RKO (cell line): ENCODE measurements around the gene NPFFR2.
A peak's percentile ranks its signal among the peaks of the same experiment; 100 is the strongest.
"Not testable (repeated sequence)": the region's sequence is repeated elsewhere in the genome, so short reads cannot be mapped to it uniquely, and the experiment has no call there.

Experiments
- DNase-seq: peaks from one replicate; pipeline ENCODE4 v3.0.0-alpha.2; 2016; ENCODE audit warnings: low spot score

Gene NPFFR2

DNA sequence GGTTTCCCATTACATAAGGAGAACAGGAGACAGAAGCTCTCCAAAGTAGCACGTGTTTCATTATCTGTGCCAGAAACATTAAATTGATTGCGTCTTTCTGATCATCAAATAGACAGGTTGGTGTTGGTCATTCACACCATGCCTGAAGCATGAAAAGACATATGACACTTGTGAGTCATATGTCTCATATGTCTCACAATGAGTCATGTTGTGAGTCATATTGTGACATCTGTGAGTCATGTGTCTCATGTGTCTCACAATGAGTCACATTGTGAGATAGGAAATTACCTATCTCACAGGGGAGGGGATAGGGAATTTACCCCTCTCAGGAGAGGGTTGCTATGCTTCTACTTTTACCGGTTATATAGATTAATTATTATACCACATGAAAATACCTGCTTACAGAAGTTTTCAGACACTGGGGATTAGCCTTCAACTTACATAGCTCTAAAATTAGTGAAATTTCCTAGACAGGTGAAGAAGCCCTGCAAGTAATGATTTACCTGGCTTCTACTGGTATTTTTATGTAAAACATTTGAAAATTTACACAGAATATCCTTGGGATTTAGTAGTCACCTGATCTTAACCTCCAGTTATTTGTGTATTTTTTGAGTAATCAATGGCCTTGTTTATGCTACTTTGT lies 80.8 kb downstream of the NPFFR2 start:
- peak; percentile 79 for DNase-seq

DNA sequence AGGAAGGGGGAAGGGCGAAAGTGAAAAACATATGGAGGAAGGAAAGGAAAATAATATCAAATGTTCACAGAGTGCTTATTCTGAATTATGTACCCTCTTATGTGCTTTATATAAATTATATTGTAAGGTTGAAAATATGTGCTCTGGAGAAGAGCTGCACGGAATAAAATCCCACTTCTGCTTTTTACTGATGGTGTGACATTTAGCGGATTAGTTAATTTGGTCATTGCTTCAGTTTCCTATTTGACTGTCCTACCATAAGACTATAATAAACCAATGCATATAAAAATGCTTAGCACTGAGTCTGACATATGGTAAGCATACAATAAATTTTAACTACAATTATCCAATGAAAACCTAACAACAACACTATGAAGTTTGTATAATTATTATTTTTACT lies 86.2 kb downstream of the NPFFR2 start:
- no peak for DNase-seq

DNA sequence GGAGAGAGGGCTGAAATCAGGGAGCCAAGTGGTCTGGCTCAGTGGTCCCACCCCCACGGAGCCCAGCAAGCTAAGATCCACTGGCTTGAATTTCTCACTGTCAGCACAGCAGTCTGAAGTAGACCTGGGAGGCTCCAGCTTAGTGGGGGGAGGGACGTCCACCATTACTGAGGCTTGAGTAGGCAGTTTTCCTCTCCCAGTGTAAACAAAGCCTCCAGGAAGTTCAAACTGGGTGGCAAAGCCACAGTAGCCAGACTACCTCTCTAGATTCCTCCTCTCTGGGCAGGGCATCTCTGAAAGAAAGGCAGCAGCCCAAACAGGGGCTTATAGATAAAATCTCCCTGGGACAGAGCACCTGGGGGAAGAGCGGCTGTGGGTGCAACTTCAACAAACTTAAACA lies 88.1 kb downstream of the NPFFR2 start:
- no peak for DNase-seq

DNA sequence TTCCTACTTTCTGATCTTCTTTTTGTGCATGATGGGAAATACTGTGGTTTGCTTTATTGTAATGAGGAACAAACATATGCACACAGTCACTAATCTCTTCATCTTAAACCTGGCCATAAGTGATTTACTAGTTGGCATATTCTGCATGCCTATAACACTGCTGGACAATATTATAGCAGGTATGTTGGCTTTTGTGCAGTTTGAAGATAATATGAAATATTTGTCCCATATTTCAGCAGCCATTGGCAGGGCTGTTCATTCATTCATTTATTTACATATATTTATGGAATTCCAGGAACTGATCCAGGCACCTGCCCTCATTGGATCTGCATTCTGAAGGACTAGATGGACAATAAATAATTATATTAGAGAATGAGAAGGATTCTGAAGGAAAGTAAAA lies 96.9 kb downstream of the NPFFR2 start:
- DNase-seq: no peak

DNA sequence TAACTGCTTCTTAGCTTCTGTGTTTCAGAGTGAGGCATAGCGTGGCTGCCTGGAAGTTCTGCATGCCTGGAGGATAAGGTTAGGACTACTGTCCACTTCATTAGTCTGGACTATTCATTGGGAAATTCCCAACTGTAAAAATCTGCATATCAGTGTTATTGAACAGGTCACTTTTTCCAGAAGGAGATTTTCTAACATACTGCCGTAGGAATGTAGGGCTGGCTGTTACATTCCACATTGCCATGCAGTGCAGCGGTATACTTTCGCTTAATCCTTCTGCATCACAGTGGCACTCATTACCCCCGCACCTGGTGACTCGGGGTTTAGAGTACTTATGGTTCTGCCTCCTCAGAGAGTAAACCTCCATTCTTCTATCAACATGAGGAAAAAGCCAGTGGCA lies 104.6 kb downstream of the NPFFR2 start:
- no peak for DNase-seq

DNA sequence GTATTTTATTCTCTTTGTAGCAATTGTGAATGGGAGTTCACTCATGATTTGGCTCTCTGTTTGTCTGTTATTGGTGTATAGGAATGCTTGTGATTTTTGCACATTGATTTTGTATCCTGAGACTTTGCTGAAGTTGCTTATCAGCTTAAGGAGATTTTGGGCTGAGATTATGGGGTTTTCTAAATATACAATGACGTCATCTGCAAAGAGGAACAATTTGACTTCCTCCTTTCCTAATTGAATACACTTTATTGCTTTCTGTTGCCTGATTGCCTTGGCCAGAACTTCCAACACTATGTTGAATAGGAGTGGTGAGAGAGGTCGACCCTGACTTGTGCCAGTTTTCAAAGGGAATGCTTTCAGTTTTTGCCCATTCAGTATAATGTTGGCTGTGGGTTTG lies 108.2 kb downstream of the NPFFR2 start:
- DNase-seq: not testable (repeated sequence)

DNA sequence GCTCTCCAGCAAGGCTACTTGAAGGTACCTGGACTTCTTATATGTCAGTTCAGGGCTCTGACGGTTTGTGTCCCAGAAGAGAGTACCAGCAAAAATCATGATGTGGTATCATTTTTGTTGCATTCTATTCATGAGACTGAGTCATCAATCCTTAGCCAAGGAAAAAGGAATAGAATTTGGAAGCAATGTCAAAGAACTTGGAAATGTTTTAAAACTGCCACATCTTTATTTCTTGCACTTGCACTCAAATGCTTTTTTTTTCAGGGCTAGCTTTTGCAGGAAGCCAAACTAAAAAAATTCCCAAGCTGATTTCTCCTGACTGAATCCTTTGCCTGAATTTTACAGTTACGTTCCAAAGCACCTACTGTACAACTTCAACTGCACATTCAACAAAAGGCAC lies 112.4 kb downstream of the NPFFR2 start:
- DNase-seq: no peak

DNA sequence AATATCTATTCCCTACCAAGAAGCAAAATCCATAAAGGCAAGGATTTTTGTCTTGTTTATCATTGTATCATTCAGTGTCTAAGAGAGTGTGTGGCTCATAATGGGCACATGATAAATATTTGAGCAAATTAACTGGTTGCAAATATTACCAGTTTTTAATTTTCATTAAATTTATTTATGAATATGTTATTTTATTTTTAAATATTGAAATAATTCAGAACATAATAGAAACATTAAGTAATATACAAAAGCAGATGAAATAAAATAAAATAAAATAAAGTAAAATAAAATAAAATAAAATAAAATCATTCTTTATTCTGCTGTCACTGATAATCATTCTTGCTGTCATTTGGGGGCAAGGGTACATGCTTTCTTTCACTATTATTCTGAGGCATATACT lies 120.9 kb downstream of the NPFFR2 start:
- no peak for DNase-seq

DNA sequence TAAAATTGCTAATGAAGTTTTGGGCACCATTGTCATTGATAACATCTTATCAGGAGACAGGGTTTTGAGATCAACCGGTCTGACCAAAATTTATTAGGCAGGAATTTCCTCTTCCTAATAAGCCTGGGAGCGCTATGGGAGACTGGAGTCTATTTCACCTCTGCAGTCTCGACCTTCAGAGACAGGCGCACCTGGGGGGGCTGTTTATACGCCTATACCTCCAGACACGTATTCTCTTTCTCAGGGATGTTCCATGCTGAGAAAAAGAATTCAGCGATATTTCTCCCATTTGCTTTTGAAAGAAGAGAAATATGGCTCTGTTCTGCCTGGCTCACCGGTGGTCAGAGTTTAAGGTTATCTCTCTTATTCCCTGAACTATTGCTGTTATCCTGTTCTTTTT lies 121.8 kb downstream of the NPFFR2 start:
- DNase-seq: not testable (repeated sequence)

DNA sequence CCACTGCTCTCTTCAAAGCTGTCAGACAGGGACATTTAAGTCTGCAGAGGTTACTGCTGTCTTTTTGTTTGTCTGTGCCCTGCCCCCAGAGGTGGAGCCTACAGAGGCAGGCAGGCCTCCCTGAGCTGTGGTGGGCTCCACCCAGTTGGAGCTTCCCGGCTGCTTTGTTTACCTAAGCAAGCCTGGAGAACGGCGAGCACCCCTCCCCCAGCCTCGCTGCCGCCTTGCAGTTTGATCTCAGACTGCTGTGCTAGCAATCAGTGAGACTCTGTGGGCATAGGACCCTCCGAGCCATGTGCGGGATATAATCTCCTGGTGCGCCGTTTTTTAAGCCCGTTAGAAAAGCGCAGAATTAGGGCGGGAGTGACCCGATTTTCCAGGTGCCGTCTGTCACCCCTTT lies 137.5 kb downstream of the NPFFR2 start:
- not testable (repeated sequence) for DNase-seq

DNA sequence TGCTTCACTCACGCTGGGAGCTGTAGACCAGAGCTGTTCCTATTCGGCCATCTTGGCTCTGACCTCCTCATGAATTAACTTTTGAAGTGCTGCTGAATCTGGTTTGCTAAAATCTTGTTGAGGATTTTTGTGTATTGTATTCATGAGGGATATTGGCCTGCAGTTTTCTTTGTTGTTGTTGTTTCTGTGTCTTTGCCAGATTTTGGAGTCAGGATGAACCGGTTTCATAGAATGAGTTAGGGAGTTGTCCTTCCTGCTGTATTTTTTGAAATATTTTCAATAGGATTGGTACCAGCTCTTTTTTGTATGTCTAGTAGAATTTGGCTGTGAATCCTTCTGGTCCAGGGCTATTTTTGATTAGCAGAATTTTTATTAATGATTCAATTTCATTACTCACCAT lies 138.1 kb downstream of the NPFFR2 start:
- DNase-seq: no peak

DNA sequence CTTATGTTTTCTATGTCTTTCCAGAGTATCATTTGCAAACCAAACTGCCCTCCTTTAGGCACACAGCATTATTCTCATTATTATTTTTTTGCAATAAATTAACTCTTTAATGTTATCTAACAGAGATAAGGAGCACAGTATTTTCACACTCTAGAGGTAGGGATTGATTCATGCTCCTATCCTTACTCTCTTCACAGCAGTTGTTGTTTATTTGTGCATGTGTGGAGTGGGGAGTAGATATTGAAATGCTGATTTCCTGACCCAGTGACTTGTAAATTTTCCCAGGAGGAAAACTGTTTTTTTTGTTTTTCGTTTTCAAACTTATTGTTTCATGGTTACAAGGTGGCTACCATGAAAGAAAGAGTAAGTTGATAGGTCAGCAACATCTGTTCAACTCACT lies 140.0 kb downstream of the NPFFR2 start:
- no peak for DNase-seq

DNA sequence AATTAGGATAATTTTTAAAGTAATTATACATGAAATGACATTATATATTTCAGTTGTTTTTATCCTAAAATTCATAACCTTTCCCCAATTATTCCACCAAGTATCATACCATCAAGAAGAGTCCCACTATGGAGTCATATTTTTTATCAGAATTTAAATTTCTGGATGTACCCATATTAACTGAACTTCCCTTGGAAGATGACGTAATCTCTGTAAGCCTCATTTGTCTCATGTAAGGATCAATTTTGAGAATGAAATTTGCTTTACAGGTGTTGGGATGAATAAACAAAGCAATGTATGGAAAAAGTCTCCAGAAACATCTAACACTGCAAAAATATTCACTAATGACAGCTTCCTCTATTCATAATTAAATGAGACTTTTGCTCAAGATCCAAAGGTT lies 147.5 kb downstream of the NPFFR2 start:
- DNase-seq: no peak

DNA sequence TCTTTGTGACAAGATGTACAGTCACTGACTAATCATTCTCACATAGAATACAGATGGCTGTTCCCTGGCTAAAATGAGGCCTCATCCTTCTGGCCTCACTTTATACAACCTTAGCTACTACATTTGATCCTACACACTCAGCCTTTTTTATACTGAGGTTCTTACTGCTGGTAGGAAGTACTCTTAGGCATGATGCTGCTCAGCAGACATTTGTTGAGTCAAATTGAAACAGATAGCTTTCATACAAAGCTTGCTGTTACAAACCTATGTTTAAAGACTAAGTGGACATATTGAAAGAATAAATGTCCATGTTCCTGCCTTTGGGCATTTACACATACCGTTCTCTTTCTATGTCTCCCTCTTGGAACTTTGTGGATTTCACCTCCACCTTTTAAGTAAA lies 154.9 kb downstream of the NPFFR2 start:
- no peak for DNase-seq

DNA sequence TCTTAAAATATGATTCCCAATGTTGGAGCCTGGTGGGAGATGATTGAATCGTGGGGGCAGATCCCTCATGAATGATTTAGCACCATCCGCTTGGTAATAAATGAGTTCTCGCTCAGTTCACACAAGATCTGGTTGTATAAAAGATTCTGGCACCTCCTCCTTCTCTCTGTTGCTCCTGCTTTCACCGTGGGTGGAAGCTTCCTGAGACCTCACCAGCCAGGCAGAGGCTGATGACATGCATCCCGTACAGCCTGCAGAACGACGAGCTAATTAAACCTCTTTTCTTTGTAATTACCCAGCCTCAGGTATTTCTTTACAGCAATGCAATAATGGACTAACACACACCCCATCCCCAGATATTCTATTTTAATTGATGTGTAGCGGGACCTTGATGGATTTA lies 162.2 kb downstream of the NPFFR2 start:
- DNase-seq: no peak

DNA sequence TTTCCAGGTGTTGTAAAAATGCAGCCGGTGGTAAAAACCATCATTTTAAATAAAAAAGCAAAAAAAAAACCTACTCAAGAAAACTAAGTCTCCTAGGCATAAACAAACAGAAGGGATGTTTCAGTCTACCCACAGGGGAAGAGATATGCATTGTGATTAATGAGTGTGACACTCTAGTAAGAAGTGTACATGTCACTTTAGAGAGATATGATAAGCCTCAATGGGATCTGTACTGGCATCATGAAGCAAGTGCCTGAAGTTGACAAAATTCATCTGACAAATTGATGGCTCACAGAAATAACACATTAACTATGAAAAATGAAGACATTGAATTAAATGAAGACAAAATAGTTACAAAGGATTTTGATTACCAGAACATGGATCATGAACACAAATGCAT lies 162.7 kb downstream of the NPFFR2 start:
- no peak for DNase-seq
